ENCODE measurements around the gene SEC61B. TPM values are rescaled to one million over a fixed set of nuclear protein-coding genes. Genes with fewer than 3 reads are reported as not detected.
A peak's percentile ranks its signal among the peaks of the same experiment; 100 is the strongest.
"Not testable (repeated sequence)": the region's sequence is repeated elsewhere in the genome, so short reads cannot be mapped to it uniquely, and the experiment has no call there.

Gene SEC61B
- total RNA-seq, 1 donor from 2014 or later, result 75.1 TPM

- DNase-seq (ENCODE audit: low spot score), result not testable (repeated sequence)
Measured at GRCh38 chr9:99237849-99238248, 15.8 kb downstream of the SEC61B start.

GRCh38 chr9:99238331-99238730, 16.2 kb downstream of the SEC61B start:
- no peak for DNase-seq (ENCODE audit: low spot score)

GRCh38 chr9:99239341-99240060, 17.4 kb downstream of the SEC61B start:
- no peak for DNase-seq (ENCODE audit: low spot score)

GRCh38 chr9:99241106-99241505, 19.0 kb downstream of the SEC61B start:
- no peak for DNase-seq (ENCODE audit: low spot score)

- DNase-seq (ENCODE audit: low spot score), result no peak
Measured at GRCh38 chr9:99244344-99245260, 22.5 kb downstream of the SEC61B start.

- no peak for DNase-seq (ENCODE audit: low spot score)
Measured at GRCh38 chr9:99249619-99250018, 27.5 kb downstream of the SEC61B start.

GRCh38 chr9:99251157-99251556, 29.1 kb downstream of the SEC61B start:
- no peak for DNase-seq (ENCODE audit: low spot score)

GRCh38 chr9:99253134-99253533, 31.1 kb downstream of the SEC61B start:
- no peak for DNase-seq (ENCODE audit: low spot score)

GRCh38 chr9:99253772-99254431, 31.8 kb downstream of the SEC61B start:
- DNase-seq (ENCODE audit: low spot score), result no peak

GRCh38 chr9:99255651-99256050, 33.6 kb downstream of the SEC61B start:
- DNase-seq (ENCODE audit: low spot score), result no peak

GRCh38 chr9:99257723-99258389, 35.8 kb downstream of the SEC61B start:
- no peak for DNase-seq (ENCODE audit: low spot score)

GRCh38 chr9:99259231-99259918, 37.3 kb downstream of the SEC61B start:
- DNase-seq (ENCODE audit: low spot score), result peak; percentile 82

- DNase-seq (ENCODE audit: low spot score), result no peak
Measured at GRCh38 chr9:99261923-99262322, 39.8 kb downstream of the SEC61B start.

- DNase-seq (ENCODE audit: low spot score), result no peak
Measured at GRCh38 chr9:99262949-99263418, 40.9 kb downstream of the SEC61B start.

GRCh38 chr9:99264070-99264680, 42.1 kb downstream of the SEC61B start:
- DNase-seq (ENCODE audit: low spot score), result no peak

- DNase-seq (ENCODE audit: low spot score), result no peak
Measured at GRCh38 chr9:99265691-99266090, 43.6 kb downstream of the SEC61B start.

GRCh38 chr9:99266255-99267023, 44.4 kb downstream of the SEC61B start:
- DNase-seq (ENCODE audit: low spot score), result peak; percentile 64

- no peak for DNase-seq (ENCODE audit: low spot score)
Measured at GRCh38 chr9:99269416-99269815, 47.3 kb downstream of the SEC61B start.

GRCh38 chr9:99270491-99270890, 48.4 kb downstream of the SEC61B start:
- no peak for DNase-seq (ENCODE audit: low spot score)

- DNase-seq (ENCODE audit: low spot score), result no peak
Measured at GRCh38 chr9:99272836-99273235, 50.8 kb downstream of the SEC61B start.

All from ureter (tissue), 1 donor.